ENCODE measurements around the gene CHST10. TPM values are rescaled to one million over a fixed set of nuclear protein-coding genes. Genes with fewer than 3 reads are reported as not detected.

Gene CHST10
- total and polyA plus RNA-seq, 12 donors: 5.1 to 11.8 (median 8.9) TPM

- no peak for ATAC-seq
- Histone ChIP-seq H3K9me3 (peaks cover 0 to 18% (median 9%) of the 10 kb centered on the region in 11 donors), H3K27me3 (peaks cover 0 to 12% (median 0%) of the 10 kb centered on the region in 7 donors), H3K4me1 (no peaks in the 10 kb centered on the region), H3K27ac (no peak overlapping the region), H3K36me3 (no peaks in the 10 kb centered on the region), H3K4me3 (no peak overlapping the region)
- intact Hi-C loops (cut with DNase I): no loop called here
- TF ChIP-seq CTCF (IDR thresholded peaks at IDR 0.05): no peak
- DNase-seq: no peak
Measured at GRCh38 chr2:100451734-100452133, 34.3 kb upstream of the CHST10 start.

GRCh38 chr2:100451092-100451491, 33.6 kb upstream of the CHST10 start:
- no peak for TF ChIP-seq CTCF (IDR thresholded peaks at IDR 0.05)
- 74 to 86% methylated on average over 4 to 5 of the region's 5 CpGs for WGBS, 2 donors

GRCh38 chr2:100446696-100447095, 29.2 kb upstream of the CHST10 start:
- H3K4me3 ChIP-seq: no peak overlapping the region
- no peak for ATAC-seq
- intact Hi-C loops (cut with DNase I): loop anchor here in 1 of 10 donors (10.0 kb wide), 1 partner anchor 98 kb away; no protein-coding TSS in a partner anchor
- DNase-seq: no peak
- H3K36me3 ChIP-seq: no peaks in the 10 kb centered on the region
- H3K27me3 ChIP-seq: peaks cover 0 to 5% (median 0%) of the 10 kb centered on the region in 7 donors
- H3K4me1 ChIP-seq: no peaks in the 10 kb centered on the region
- 73 to 83% methylated on average over 2 of the region's 2 CpGs for WGBS, 2 donors
- TF ChIP-seq CTCF (IDR thresholded peaks at IDR 0.05): no peak
- no peak overlapping the region for H3K27ac ChIP-seq
- H3K9me3 ChIP-seq: peaks cover 0 to 14% (median 0%) of the 10 kb centered on the region in 11 donors

More at GRCh38 chr2:100451092-100451491, 33.6 kb upstream of the CHST10 start:
- H3K9me3 ChIP-seq: peaks cover 0 to 12% (median 2%) of the 10 kb centered on the region in 11 donors
- H3K27ac ChIP-seq: no peak overlapping the region
- no peaks in the 10 kb centered on the region for H3K4me1 ChIP-seq
- no peak overlapping the region for H3K4me3 ChIP-seq
- no peak for ATAC-seq
- H3K36me3 ChIP-seq: no peaks in the 10 kb centered on the region
- H3K27me3 ChIP-seq: peaks cover 0 to 12% (median 0%) of the 10 kb centered on the region in 7 donors
- no peak for DNase-seq
- intact Hi-C loops (cut with DNase I): no loop called here

- ATAC-seq (no peak), DNase-seq (no peak)
- 75% methylated on average over 8 of the region's 8 CpGs for WGBS, 2 donors
- intact Hi-C loops (cut with DNase I): no loop called here
- Histone ChIP-seq H3K27ac (no peak overlapping the region), H3K27me3 (peaks cover 0 to 25% (median 3%) of the 10 kb centered on the region in 7 donors), H3K4me1 (no peaks in the 10 kb centered on the region), H3K4me3 (no peak overlapping the region), H3K9me3 (no peaks in the 10 kb centered on the region), H3K36me3 (no peaks in the 10 kb centered on the region)
- no peak for TF ChIP-seq CTCF (IDR thresholded peaks at IDR 0.05)
Measured at GRCh38 chr2:100437751-100438150, 20.3 kb upstream of the CHST10 start.
